Small intestine (tissue), 7 donors: ENCODE results near the gene KCTD18. TPM values are rescaled to one million over a fixed set of nuclear protein-coding genes. Genes with fewer than 3 reads are reported as not detected.

ENCODE experiments used
- DNase-seq, 2 donors: peaks; one replicate each; pipeline versions ENCODE4 v3.0.0 to v3.0.0-alpha.2; 2013
- FAIRE-seq: peaks from 2 replicates; lab custom pipeline; 2012; peaks lifted over from hg19 to GRCh38; lab: Jason Lieb, UNC
- H3K27ac ChIP-seq, 3 donors: one replicate each; pipeline ENCODE4 v1.5.1; 2013; ENCODE audit warnings: low read length in 2 of 3, mild to moderate bottlenecking in 2 of 3, control low read depth in 1 of 3, inconsistent platforms in 1 of 3, low read depth in 1 of 3, moderate library complexity in 1 of 3
- H3K27me3 ChIP-seq, 3 donors: one replicate each; pipeline ENCODE4 v1.6.1; 2013; ENCODE audit warnings: low read length in 3 of 3, inconsistent platforms in 1 of 3; ENCODE audit not compliant: control insufficient read depth in 3 of 3, insufficient read depth in 3 of 3
- H3K36me3 ChIP-seq, 3 donors: one replicate each; pipeline ENCODE4 v1.6.1; 2013; ENCODE audit warnings: low read length in 3 of 3, inconsistent platforms in 1 of 3, low read depth in 1 of 3, mild to moderate bottlenecking in 1 of 3, moderate library complexity in 1 of 3; ENCODE audit not compliant: control insufficient read depth in 3 of 3, insufficient read depth in 2 of 3
- H3K4me1 ChIP-seq, 3 donors: one replicate each; pipeline ENCODE4 v1.6.1; 2013; ENCODE audit warnings: low read length in 2 of 3, inconsistent platforms in 1 of 3, low read depth in 1 of 3, mild to moderate bottlenecking in 1 of 3, moderate library complexity in 1 of 3; ENCODE audit not compliant: control insufficient read depth in 3 of 3, insufficient read depth in 2 of 3
- H3K4me3 ChIP-seq, 3 donors: one replicate each; pipeline ENCODE4 v1.5.1; 2013; ENCODE audit warnings: low read length in 3 of 3, control low read depth in 1 of 3, inconsistent platforms in 1 of 3, low read depth in 1 of 3, mild to moderate bottlenecking in 1 of 3, moderate library complexity in 1 of 3
- H3K9me3 ChIP-seq, 2 donors: one replicate each; pipeline ENCODE4 v1.6.1; 2013; ENCODE audit warnings: low read depth in 1 of 2, low read length in 1 of 2; ENCODE audit not compliant: control insufficient read depth in 2 of 2, insufficient read depth in 1 of 2
- WGBS, 3 donors: extraction: QIAGEN DNeasy Blood & Tissue Kit; methylation state at CpG; one replicate each; pipeline ENCODE4 v1.1.7; 2013; 5-methylcytosine and 5-hydroxymethylcytosine counted together
- polyA plus RNA-seq, 4 donors: library from polyadenylated mRNA; stranded (reverse) in 3 of 4; unstranded in 1 of 4; fragments of 200-250 nt in 3 of 4; fragments of 120-200 nt in 1 of 4; gene quantifications; one replicate each; pipeline versions ENCODE4 v1.2.1 to v1.2.3, GENCODE V29; 2013
- donor health status: healthy with polysubstance abuse.
- donor health status: control.
- donor health status: control.
- donor health status: Bipolar disorder and iron deficiency.
- donor health status: healthy.

KCTD18 gene
- polyA plus RNA-seq, 4 donors: 8.6 to 14.3 (median 11.0) TPM

DNA sequence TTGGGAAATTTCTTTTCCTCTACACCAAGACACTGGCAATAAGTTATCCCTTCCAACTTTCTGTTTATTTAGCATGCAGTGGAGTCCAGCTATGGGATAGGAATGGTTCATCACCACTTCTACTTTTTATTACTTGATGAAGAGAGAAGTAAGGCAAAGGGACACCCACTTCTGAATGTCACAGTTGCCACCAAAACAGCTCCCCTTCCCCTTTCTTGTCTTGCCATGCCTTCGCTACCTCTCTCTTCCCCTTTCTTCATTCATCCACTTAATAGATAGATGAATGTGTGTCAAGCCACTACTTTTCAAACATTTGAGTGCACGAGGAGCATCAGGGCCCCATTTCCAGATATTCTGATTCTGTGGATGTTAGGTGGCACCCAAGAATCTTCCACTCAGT, 59.6 kb downstream of the KCTD18 start:
- Histone ChIP-seq H3K36me3 (peaks cover 0 to 35% (median 2%) of the 10 kb centered on the region in 3 donors), H3K4me1 (no peaks in the 10 kb centered on the region), H3K4me3 (no peak overlapping the region), H3K27ac (no peak overlapping the region), H3K9me3 (no peaks in the 10 kb centered on the region), H3K27me3 (no peaks in the 10 kb centered on the region)
- 84 to 100% (median 94%) methylated on average over 2 of the region's 2 CpGs for whole genome bisulfite sequencing, 3 donors
- FAIRE-seq (no peak), DNase-seq (no peak)

DNA sequence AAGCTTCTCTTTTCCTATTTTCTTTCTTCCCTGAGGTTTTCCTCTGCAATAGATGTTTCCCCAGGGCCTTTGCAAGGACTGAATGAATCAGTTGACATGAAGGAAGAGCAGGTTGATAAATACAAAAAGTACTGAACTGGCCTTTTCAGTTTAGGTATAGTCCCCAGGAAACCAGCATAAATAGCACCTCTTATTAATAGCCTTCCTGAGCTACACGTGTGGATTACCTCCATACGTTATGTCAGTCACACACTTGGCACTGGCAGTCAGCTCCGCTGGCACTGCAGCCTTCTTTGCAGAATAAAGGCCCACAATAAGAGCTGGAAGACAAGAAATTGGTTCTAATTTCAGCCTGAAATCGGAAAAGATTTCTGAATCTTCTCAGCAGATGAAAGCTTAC, 60.7 kb downstream of the KCTD18 start:
- Histone ChIP-seq H3K27ac (no peak overlapping the region), H3K36me3 (peaks cover 2 to 43% (median 2%) of the 10 kb centered on the region in 3 donors), H3K27me3 (no peaks in the 10 kb centered on the region), H3K4me3 (no peak overlapping the region), H3K4me1 (no peaks in the 10 kb centered on the region), H3K9me3 (no peaks in the 10 kb centered on the region)
- WGBS, 3 donors: 81 to 89% (median 82%) methylated on average over 4 of the region's 4 CpGs
- DNase-seq (no peak), FAIRE-seq (no peak)

DNA sequence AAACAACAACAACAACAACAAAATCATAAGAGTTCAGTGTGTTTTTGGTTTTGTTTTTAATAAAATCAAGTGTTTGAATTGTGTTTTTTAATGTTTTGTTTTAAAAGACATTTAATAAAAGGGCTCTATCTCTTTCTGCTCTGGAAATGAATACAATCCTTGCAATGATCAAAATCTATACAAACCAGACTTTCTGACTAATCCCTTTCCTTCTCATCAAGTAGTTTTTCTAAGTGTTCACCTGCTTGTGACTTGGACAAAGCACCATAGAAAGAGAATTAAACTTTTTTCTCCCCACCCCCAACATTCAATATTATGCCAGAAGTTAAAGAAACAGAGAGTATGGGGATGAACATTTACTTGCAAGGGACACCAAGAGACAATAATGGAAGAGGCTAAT, 61.4 kb downstream of the KCTD18 start:
- DNase-seq: no peak

DNA sequence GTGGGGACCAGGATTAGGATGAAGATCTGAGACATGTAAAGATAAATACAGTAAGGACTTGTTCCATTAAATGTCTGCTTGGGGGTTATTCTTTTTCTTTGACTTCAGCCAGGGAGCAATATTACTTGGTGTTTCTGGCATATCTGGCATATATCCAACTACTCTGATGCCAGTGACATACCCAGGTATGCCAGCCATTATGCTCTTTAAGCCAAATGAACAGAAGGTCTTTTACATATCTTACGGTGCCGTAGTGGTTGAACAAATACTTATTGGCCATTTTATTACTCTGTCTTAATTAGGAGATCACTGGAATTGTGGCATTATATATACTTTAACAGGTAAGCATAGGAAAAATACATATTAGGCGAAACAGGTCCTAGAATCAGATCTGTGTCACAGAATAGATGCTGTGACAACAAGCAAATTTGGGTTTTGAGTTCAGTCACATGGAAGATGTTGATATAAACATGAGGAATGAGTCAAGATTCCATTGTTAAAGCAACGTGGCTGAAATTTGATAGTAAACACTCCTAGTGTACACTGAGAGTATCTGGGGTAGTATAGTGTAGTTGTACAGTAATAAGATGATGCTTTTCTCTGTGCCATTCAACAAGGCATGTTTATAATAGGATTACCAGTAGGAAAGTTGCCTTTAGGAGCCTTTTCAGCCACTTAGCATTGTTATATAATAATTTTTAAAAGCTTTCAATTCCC, 62.6 kb downstream of the KCTD18 start:
- H3K27ac ChIP-seq: no peak overlapping the region
- no peaks in the 10 kb centered on the region for H3K27me3 ChIP-seq
- DNase-seq (no peak), FAIRE-seq (no peak)
- H3K36me3 ChIP-seq: peaks cover 2 to 35% (median 2%) of the 10 kb centered on the region in 3 donors
- 86 to 93% (median 93%) methylated on average over 4 of the region's 4 CpGs for WGBS, 3 donors
- no peak overlapping the region for H3K4me3 ChIP-seq
- no peaks in the 10 kb centered on the region for H3K9me3 ChIP-seq
- no peaks in the 10 kb centered on the region for H3K4me1 ChIP-seq

More for the DNA sequence above, 61.4 kb downstream of the KCTD18 start:
- Histone ChIP-seq H3K4me3 (no peak overlapping the region), H3K27ac (no peak overlapping the region), H3K4me1 (no peaks in the 10 kb centered on the region), H3K27me3 (no peaks in the 10 kb centered on the region), H3K9me3 (no peaks in the 10 kb centered on the region), H3K36me3 (peaks cover 2 to 39% (median 2%) of the 10 kb centered on the region in 3 donors)
- FAIRE-seq: no peak

DNA sequence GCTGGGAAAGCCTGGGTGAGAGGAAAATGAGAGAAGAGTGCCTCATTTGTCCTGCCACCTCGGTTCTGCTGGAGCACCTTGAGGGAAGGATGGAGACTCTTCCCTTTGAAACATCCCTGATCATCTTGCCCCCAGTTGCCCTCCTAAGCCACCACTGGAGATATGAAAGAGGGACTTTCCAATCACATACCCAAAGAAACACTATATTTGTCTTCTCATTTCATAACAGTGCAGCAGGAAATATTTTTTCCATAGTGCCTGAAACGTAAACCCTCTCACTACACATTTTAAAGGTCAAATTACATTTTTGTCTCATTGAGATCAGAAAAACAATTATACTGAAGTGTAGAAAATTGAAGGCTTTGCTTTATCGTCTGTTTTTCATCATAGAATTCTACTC, 63.3 kb downstream of the KCTD18 start:
- no peaks in the 10 kb centered on the region for H3K27me3 ChIP-seq
- H3K9me3 ChIP-seq: no peaks in the 10 kb centered on the region
- no peaks in the 10 kb centered on the region for H3K4me1 ChIP-seq
- no peak for DNase-seq
- no peak overlapping the region for H3K27ac ChIP-seq
- no peak overlapping the region for H3K4me3 ChIP-seq
- FAIRE-seq: no peak
- peaks cover 2 to 37% (median 4%) of the 10 kb centered on the region in 3 donors for H3K36me3 ChIP-seq
- 86 to 91% (median 89%) methylated on average over 3 of the region's 3 CpGs for WGBS, 3 donors

GRCh38 chr2:200445284-200445683, 64.6 kb downstream of the KCTD18 start:
- H3K9me3 ChIP-seq: no peaks in the 10 kb centered on the region
- DNase-seq (no peak), FAIRE-seq (no peak)
- 40 to 81% (median 77%) methylated on average over 1 of the region's 1 CpG for WGBS, 3 donors
- H3K27me3 ChIP-seq: no peaks in the 10 kb centered on the region
- no peak overlapping the region for H3K4me3 ChIP-seq
- H3K4me1 ChIP-seq: no peaks in the 10 kb centered on the region
- H3K27ac ChIP-seq: no peak overlapping the region
- peaks cover 2 to 30% (median 6%) of the 10 kb centered on the region in 3 donors for H3K36me3 ChIP-seq

GRCh38 chr2:200444530-200444929, 65.3 kb downstream of the KCTD18 start:
- peaks cover 2 to 34% (median 6%) of the 10 kb centered on the region in 3 donors for H3K36me3 ChIP-seq
- H3K27me3 ChIP-seq: no peaks in the 10 kb centered on the region
- 60 to 85% (median 79%) methylated on average over 3 of the region's 3 CpGs for WGBS, 3 donors
- DNase-seq: no peak
- H3K4me1 ChIP-seq: no peaks in the 10 kb centered on the region
- no peaks in the 10 kb centered on the region for H3K9me3 ChIP-seq
- peak overlapping the region in 1 of 3 donors; percentile 27 for H3K27ac ChIP-seq
- no peak for FAIRE-seq
- no peak overlapping the region for H3K4me3 ChIP-seq

GRCh38 chr2:200443916-200444315, 66.0 kb downstream of the KCTD18 start:
- no peak for FAIRE-seq
- Histone ChIP-seq H3K9me3 (no peaks in the 10 kb centered on the region), H3K36me3 (peaks cover 2 to 32% (median 6%) of the 10 kb centered on the region in 3 donors), H3K4me3 (no peak overlapping the region), H3K4me1 (no peaks in the 10 kb centered on the region), H3K27me3 (no peaks in the 10 kb centered on the region), H3K27ac (no peak overlapping the region)
- WGBS, 3 donors: 78 to 96% (median 94%) methylated on average over 3 of the region's 3 CpGs
- no peak for DNase-seq

DNA sequence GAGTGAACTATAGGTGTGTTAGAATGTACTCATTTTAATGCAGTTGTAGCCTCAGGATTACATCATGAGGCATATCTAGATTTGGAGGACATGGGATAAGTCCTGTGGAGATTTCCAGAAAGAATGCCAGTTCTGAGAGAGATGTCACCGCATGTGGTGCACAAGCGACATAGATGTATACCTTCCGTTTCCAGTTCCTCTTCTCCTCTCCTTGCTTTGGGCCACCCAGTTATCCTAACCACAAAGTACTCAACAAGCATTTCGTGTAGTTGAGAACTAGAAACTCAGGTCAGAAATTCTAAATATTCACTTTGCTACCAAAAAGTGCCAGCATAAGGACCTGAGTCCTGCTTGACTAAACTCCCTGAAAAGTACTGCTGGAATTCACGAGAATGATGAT, 66.5 kb downstream of the KCTD18 start:
- no peaks in the 10 kb centered on the region for H3K27me3 ChIP-seq
- H3K36me3 ChIP-seq: peaks cover 2 to 32% (median 6%) of the 10 kb centered on the region in 3 donors
- FAIRE-seq (no peak), DNase-seq (no peak)
- no peak overlapping the region for H3K27ac ChIP-seq
- H3K4me3 ChIP-seq: no peak overlapping the region
- H3K4me1 ChIP-seq: no peaks in the 10 kb centered on the region
- 66 to 76% (median 76%) methylated on average over 5 of the region's 5 CpGs for WGBS, 3 donors
- no peaks in the 10 kb centered on the region for H3K9me3 ChIP-seq
